H9 (cell line): ENCODE measurements around the gene AK4. TPM values are rescaled to one million over a fixed set of nuclear protein-coding genes. Genes with fewer than 3 reads are reported as not detected.

Source experiments
- DNase-seq: peaks from one replicate; pipeline ENCODE4 v3.0.0-alpha.2; 2017
- H2AFZ ChIP-seq: one replicate; pipeline ENCODE4 v1.6.1; 2013; ENCODE audit warnings: mild to moderate bottlenecking, low read length, control low read depth, moderate library complexity
- H2AK5ac ChIP-seq: 2 replicates; pipeline ENCODE4 v1.6.1; 2013; ENCODE audit warnings: low read length, control low read depth, mixed read lengths; ENCODE audit not compliant: insufficient read length
- H2BK120ac ChIP-seq: one replicate; pipeline ENCODE4 v1.6.1; 2013; ENCODE audit warnings: low read depth, mild to moderate bottlenecking, low read length, control low read depth, inconsistent platforms; ENCODE audit not compliant: poor library complexity, severe bottlenecking
- H2BK12ac ChIP-seq: 2 replicates; pipeline ENCODE4 v1.6.1; 2013; ENCODE audit warnings: low read length, control low read depth, mixed read lengths, low read depth; ENCODE audit not compliant: insufficient read length
- H2BK15ac ChIP-seq: 2 replicates; pipeline ENCODE4 v1.6.1; 2013; ENCODE audit warnings: low read depth, low read length, control low read depth
- H2BK20ac ChIP-seq: one replicate; pipeline ENCODE4 v1.6.1; 2013; ENCODE audit warnings: low read depth, mild to moderate bottlenecking, low read length, control low read depth, inconsistent platforms; ENCODE audit not compliant: poor library complexity, severe bottlenecking
- H2BK5ac ChIP-seq: 2 replicates; pipeline ENCODE4 v1.6.1; 2013; ENCODE audit warnings: low read length, control low read depth, mixed read lengths; ENCODE audit not compliant: insufficient read length
- H3K14ac ChIP-seq: 2 replicates; pipeline ENCODE4 v1.6.1; 2013; ENCODE audit warnings: low read length, control low read depth; ENCODE audit not compliant: insufficient read depth
- H3K18ac ChIP-seq: 2 replicates; pipeline ENCODE4 v1.6.1; 2013; ENCODE audit warnings: low read depth, mild to moderate bottlenecking, mixed read lengths, low read length, control low read depth; ENCODE audit not compliant: insufficient read length
- H3K23ac ChIP-seq: 2 replicates; pipeline ENCODE4 v1.6.1; 2013; ENCODE audit warnings: low read length, control low read depth, mixed read lengths, low read depth; ENCODE audit not compliant: insufficient read length
- H3K23me2 ChIP-seq: 2 replicates; pipeline ENCODE4 v1.6.1; 2013; ENCODE audit warnings: low read depth, mild to moderate bottlenecking, mixed read lengths, low read length, control low read depth; ENCODE audit not compliant: insufficient read length, poor library complexity, severe bottlenecking
- H3K27ac ChIP-seq: 2 replicates; pipeline ENCODE4 v1.5.1; 2013; ENCODE audit warnings: low read length, control low read depth, mixed read lengths, low read depth; ENCODE audit not compliant: insufficient read length
- H3K27me3 ChIP-seq: 2 replicates; pipeline ENCODE4 v1.6.1; 2013; ENCODE audit warnings: low read length, control low read depth, inconsistent platforms; ENCODE audit not compliant: insufficient read depth
- H3K4ac ChIP-seq: 2 replicates; pipeline ENCODE4 v1.6.1; 2013; ENCODE audit warnings: low read depth, mild to moderate bottlenecking, control low read depth, inconsistent platforms, low read length, moderate library complexity
- H3K4me1 ChIP-seq: 2 replicates; pipeline ENCODE4 v1.6.1; 2013; ENCODE audit warnings: low read length, control low read depth, inconsistent platforms; ENCODE audit not compliant: insufficient read depth
- H3K4me2 ChIP-seq: 2 replicates; pipeline ENCODE4 v1.6.1; 2013; ENCODE audit warnings: low read length, control low read depth, mixed read lengths; ENCODE audit not compliant: insufficient read length, insufficient read depth
- H3K56ac ChIP-seq: 2 replicates; pipeline ENCODE4 v1.6.1; 2013; ENCODE audit warnings: low read depth, mild to moderate bottlenecking, mixed read lengths, low read length, control low read depth; ENCODE audit not compliant: insufficient read length
- H3K79me1 ChIP-seq: 2 replicates; pipeline ENCODE4 v1.6.1; 2013; ENCODE audit warnings: low read depth, mild to moderate bottlenecking, moderate library complexity, low read length, control low read depth, inconsistent platforms; ENCODE audit not compliant: insufficient read depth, poor library complexity, severe bottlenecking
- H3K79me2 ChIP-seq: 2 replicates; pipeline ENCODE4 v1.6.1; 2013; ENCODE audit warnings: low read length, control low read depth, inconsistent platforms; ENCODE audit not compliant: insufficient read depth
- H3K9ac ChIP-seq: 2 replicates; pipeline ENCODE4 v1.6.1; 2013; ENCODE audit warnings: low read length, control low read depth, mixed read lengths; ENCODE audit not compliant: insufficient read length; ENCODE audit errors: extremely low read depth
- H3K9me3 ChIP-seq: one replicate; pipeline ENCODE4 v1.6.1; 2013; ENCODE audit warnings: low read depth, low read length, inconsistent platforms; ENCODE audit not compliant: control insufficient read depth
- H3T11ph ChIP-seq: one replicate; pipeline ENCODE4 v1.6.1; 2013; ENCODE audit warnings: mild to moderate bottlenecking, low read length, control low read depth, inconsistent platforms
- H4K20me1 ChIP-seq: one replicate; pipeline ENCODE4 v1.6.1; 2013; ENCODE audit not compliant: control insufficient read depth, insufficient read length, insufficient read depth
- H4K5ac ChIP-seq: 2 replicates; pipeline ENCODE4 v1.6.1; 2013; ENCODE audit warnings: low read depth, mild to moderate bottlenecking, mixed read lengths, low read length, control low read depth; ENCODE audit not compliant: insufficient read length
- H4K8ac ChIP-seq: replicated peaks from 2 replicates; pipeline ENCODE4 v1.6.1; 2013; ENCODE audit warnings: low read length, control low read depth, mixed read lengths, low read depth; ENCODE audit not compliant: insufficient read length
- H4K91ac ChIP-seq: 2 replicates; pipeline ENCODE4 v1.6.1; 2013; ENCODE audit warnings: low read depth, mild to moderate bottlenecking, moderate library complexity, mixed read lengths, low read length, control low read depth; ENCODE audit not compliant: insufficient read length
- H3K27ac Mint-ChIP-seq, 3 experiments: 2 replicates in 2 of 3; 3 replicates in 1 of 3; pipeline ENCODE4 v1.8.0; 2020 to 2021; ENCODE audit warnings: mixed read lengths in 3 of 3, mild to moderate bottlenecking in 1 of 3, moderate library complexity in 1 of 3
- H3K27me3 Mint-ChIP-seq: 2 replicates; pipeline ENCODE4 v1.8.0; 2021; ENCODE audit warnings: low read depth, mild to moderate bottlenecking, moderate library complexity, mixed read lengths
- H3K36me3 Mint-ChIP-seq, 3 experiments: 2 replicates in 2 of 3; 3 replicates in 1 of 3; pipeline ENCODE4 v1.8.0; 2020 to 2021; ENCODE audit warnings: low read depth in 3 of 3, mixed read lengths in 3 of 3; ENCODE audit not compliant: insufficient read depth in 1 of 3
- H3K4me1 Mint-ChIP-seq, 2 experiments: 2 replicates each; pipeline ENCODE4 v1.8.0; 2020; ENCODE audit warnings: mixed read lengths in 2 of 2
- H3K4me3 Mint-ChIP-seq, 2 experiments: 2 replicates in 1 of 2; 3 replicates in 1 of 2; pipeline ENCODE4 v1.8.0; 2020 to 2021; ENCODE audit warnings: mild to moderate bottlenecking in 2 of 2, mixed read lengths in 2 of 2, moderate library complexity in 1 of 2
- H3K9me3 Mint-ChIP-seq, 2 experiments: 2 replicates in 1 of 2; 3 replicates in 1 of 2; pipeline ENCODE4 v1.8.0; 2020; ENCODE audit warnings: mild to moderate bottlenecking in 2 of 2, mixed read lengths in 2 of 2, moderate library complexity in 1 of 2
- WGBS: extraction: QIAGEN DNeasy Blood & Tissue Kit; methylation state at CpG from one replicate; pipeline ENCODE4 v1.1.7; 2013; ENCODE audit warnings: missing lambda C conversion rate, low lambda C conversion rate, mixed read lengths; ENCODE audit not compliant: insufficient read length; ENCODE audit errors: extremely low coverage; 5-methylcytosine and 5-hydroxymethylcytosine counted together
- total RNA-seq: library from RNA; stranded (reverse); gene quantifications from 2 replicates; pipeline ENCODE4 v1.2.1, GENCODE V29; 2021
- TF ChIP-seq, protein P1 (sequence below): fragments of 200-600 bp; sonication (generic); conservative IDR thresholded peaks from 3 replicates; pipeline ENCODE4 v1.8.0; 2021; ENCODE audit warnings: antibody characterized with exemption, mild to moderate bottlenecking

The AK4 gene
- total RNA-seq, 1 experiment from 2014 or later, result 45.6 TPM

DNA sequence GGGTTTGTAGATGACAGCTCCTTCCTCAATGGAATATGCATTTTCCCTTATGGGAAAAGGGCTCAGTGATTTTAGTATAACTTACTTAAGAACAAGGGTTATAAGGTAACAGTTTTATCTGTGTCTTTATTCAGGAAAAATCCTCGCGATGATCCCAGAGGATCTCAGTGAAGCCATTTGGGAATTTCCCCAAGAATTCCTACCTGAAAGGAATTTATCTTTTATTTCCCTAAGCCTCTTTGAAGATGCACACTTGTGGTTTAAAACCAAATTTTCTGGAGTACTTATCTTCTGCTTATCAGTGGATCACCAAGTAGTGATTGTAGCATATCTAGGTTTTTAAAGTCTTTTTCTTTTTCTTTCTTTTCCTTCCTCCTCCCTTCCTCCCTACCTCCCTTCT lies 58.8 kb downstream of the AK4 start:
- no peak overlapping the region for H4K5ac ChIP-seq
- Mint-ChIP-seq H3K9me3 (no peaks in the 10 kb centered on the region), H3K27me3 (no peaks in the 10 kb centered on the region), H3K4me3 (no peak overlapping the region), H3K36me3 (peaks cover 0 to 15% (median 0%) of the 10 kb centered on the region in 3 experiments; a peak in 3 of 7 replicates), H3K4me1 (peaks cover 2 to 12% of the 10 kb centered on the region in 2 experiments; a peak in 2 of 4 replicates), H3K27ac (peak overlapping the region in 2 of 3 experiments; percentile 61 to 79; a peak in 2 of 7 replicates)
- no peak overlapping the region for H3K27ac ChIP-seq
- H3K23me2 ChIP-seq, result no peaks in the 10 kb centered on the region
- no peak overlapping the region for H3K18ac ChIP-seq
- no peak overlapping the region for H4K8ac ChIP-seq
- peaks cover 3% of the 10 kb centered on the region for H3K79me1 ChIP-seq
- H3K9me3 ChIP-seq, result no peaks in the 10 kb centered on the region
- H2BK5ac ChIP-seq, result no peak overlapping the region
- no peak overlapping the region for H2BK120ac ChIP-seq
- no peak overlapping the region for H4K91ac ChIP-seq
- H3K4me2 ChIP-seq, result no peak overlapping the region
- peaks cover 3% of the 10 kb centered on the region; the same call in 1 of the 2 replicates for H3K79me2 ChIP-seq
- no peak overlapping the region for H3K56ac ChIP-seq
- TF ChIP-seq, protein P1, sequence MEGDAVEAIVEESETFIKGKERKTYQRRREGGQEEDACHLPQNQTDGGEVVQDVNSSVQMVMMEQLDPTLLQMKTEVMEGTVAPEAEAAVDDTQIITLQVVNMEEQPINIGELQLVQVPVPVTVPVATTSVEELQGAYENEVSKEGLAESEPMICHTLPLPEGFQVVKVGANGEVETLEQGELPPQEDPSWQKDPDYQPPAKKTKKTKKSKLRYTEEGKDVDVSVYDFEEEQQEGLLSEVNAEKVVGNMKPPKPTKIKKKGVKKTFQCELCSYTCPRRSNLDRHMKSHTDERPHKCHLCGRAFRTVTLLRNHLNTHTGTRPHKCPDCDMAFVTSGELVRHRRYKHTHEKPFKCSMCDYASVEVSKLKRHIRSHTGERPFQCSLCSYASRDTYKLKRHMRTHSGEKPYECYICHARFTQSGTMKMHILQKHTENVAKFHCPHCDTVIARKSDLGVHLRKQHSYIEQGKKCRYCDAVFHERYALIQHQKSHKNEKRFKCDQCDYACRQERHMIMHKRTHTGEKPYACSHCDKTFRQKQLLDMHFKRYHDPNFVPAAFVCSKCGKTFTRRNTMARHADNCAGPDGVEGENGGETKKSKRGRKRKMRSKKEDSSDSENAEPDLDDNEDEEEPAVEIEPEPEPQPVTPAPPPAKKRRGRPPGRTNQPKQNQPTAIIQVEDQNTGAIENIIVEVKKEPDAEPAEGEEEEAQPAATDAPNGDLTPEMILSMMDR, result no peak
- H4K20me1 ChIP-seq, result no peaks in the 10 kb centered on the region
- no peak overlapping the region for H2BK12ac ChIP-seq
- H3K27me3 ChIP-seq, result no peaks in the 10 kb centered on the region
- no peaks in the 10 kb centered on the region for H3K4me1 ChIP-seq
- WGBS, result no CpG with 5 or more reads among the region's 2 CpGs
- no peak overlapping the region for H2AK5ac ChIP-seq
- no peak overlapping the region for H2BK15ac ChIP-seq
- H3K23ac ChIP-seq, result no peak overlapping the region
- no peak overlapping the region for H3K14ac ChIP-seq
- H3K4ac ChIP-seq, result no peak overlapping the region
- H2BK20ac ChIP-seq, result no peak overlapping the region
- H3K9ac ChIP-seq, result no peak overlapping the region
- no peak for DNase-seq
- no peak overlapping the region for H3T11ph ChIP-seq
- no peak overlapping the region for H2AFZ ChIP-seq
